Upper lobe of left lung (tissue), 4 donors: ENCODE results near the gene NFATC2.

Experiments
- CTCF ChIP-seq, 6 experiments: fragments of 450-650 bp in 4 of 6; fragments of 200-600 bp in 2 of 6; sonication (generic) in 2 of 6; IDR thresholded peaks; one replicate each; pipeline ENCODE4 v1.5.1; 2016 to 2019; ENCODE audit warnings: antibody characterized with exemption in 6 of 6
- POLR2A ChIP-seq, 4 donors: fragments of 450-650 bp; IDR thresholded peaks; one replicate each; pipeline ENCODE4 v1.5.1; 2016 to 2017; ENCODE audit warnings: antibody characterized with exemption in 4 of 4, mild to moderate bottlenecking in 2 of 4

GRCh38 chr20:51585148-51585547, 42.6 kb upstream of the NFATC2 start:
- TF ChIP-seq POLR2A (IDR thresholded peaks at IDR 0.05): no peak
- no peak for TF ChIP-seq CTCF (IDR thresholded peaks at IDR 0.05)
